DOHH2 (cell line): ENCODE measurements around the gene DMXL1.
"Not testable (repeated sequence)": the region's sequence is repeated elsewhere in the genome, so short reads cannot be mapped to it uniquely, and the experiment has no call there.

Experiments used
- H3F3A ChIP-seq: fragments of 200-600 bp; sonication (generic), shearing (Covaris generic); 2 replicates; pipeline ENCODE4 v1.6.0; 2016; ENCODE audit warnings: antibody characterized with exemption, mild to moderate bottlenecking; ENCODE audit not compliant: control insufficient read depth, insufficient read depth
- H3K27ac ChIP-seq: fragments of 200-600 bp; sonication (generic); 2 replicates; pipeline ENCODE4 v1.5.1; 2014; ENCODE audit warnings: low read depth, mild to moderate bottlenecking, low read length, moderate library complexity
- H3K27me3 ChIP-seq: fragments of 200-600 bp; sonication (generic); 2 replicates; pipeline ENCODE4 v1.6.1; 2014; ENCODE audit warnings: mild to moderate bottlenecking, low read length, mixed read lengths; ENCODE audit not compliant: control insufficient read depth
- H3K36me3 ChIP-seq: fragments of 200-600 bp; sonication (generic); 2 replicates; pipeline ENCODE4 v1.6.1; 2014; ENCODE audit warnings: mild to moderate bottlenecking, low read length, moderate library complexity, mixed read lengths; ENCODE audit not compliant: control insufficient read depth
- H3K4me1 ChIP-seq: fragments of 200-600 bp; sonication (generic); 2 replicates; pipeline ENCODE4 v1.6.1; 2014; ENCODE audit warnings: mild to moderate bottlenecking, low read length, mixed read lengths; ENCODE audit not compliant: control insufficient read depth
- H3K4me2 ChIP-seq: fragments of 200-600 bp; sonication (generic); 2 replicates; pipeline ENCODE4 v1.6.0; 2014; ENCODE audit warnings: mild to moderate bottlenecking, low read length, moderate library complexity
- H3K4me3 ChIP-seq: fragments of 200-600 bp; sonication (generic); 2 replicates; pipeline ENCODE4 v1.5.1; 2014; ENCODE audit warnings: mild to moderate bottlenecking, low read length, mixed read lengths
- H3K79me2 ChIP-seq: fragments of 200-600 bp; sonication (generic); 2 replicates; pipeline ENCODE4 v1.6.1; 2014; ENCODE audit warnings: mild to moderate bottlenecking, low read length, mixed read lengths; ENCODE audit not compliant: control insufficient read depth
- H3K9me2 ChIP-seq: fragments of 200-600 bp; sonication (generic); replicated peaks from 2 replicates; pipeline ENCODE4 v1.6.1; 2014; ENCODE audit warnings: mild to moderate bottlenecking, low read length, mixed read lengths; ENCODE audit not compliant: control insufficient read depth
- H3K9me3 ChIP-seq: fragments of 200-600 bp; sonication (generic); 2 replicates; pipeline ENCODE4 v1.6.1; 2014; ENCODE audit warnings: antibody characterized with exemption, low read length, mixed read lengths; ENCODE audit not compliant: control insufficient read depth, insufficient read depth
- H4K20me1 ChIP-seq: fragments of 200-600 bp; sonication (generic); 2 replicates; pipeline ENCODE4 v1.6.0; 2014; ENCODE audit warnings: low read depth, mild to moderate bottlenecking, antibody characterized with exemption, low read length, moderate library complexity; ENCODE audit not compliant: control insufficient read depth, insufficient read depth
- EZH2phosphoT487 ChIP-seq: fragments of 200-600 bp; sonication (generic); IDR thresholded peaks from 2 replicates; pipeline ENCODE4 v1.6.1; 2017; ENCODE audit warnings: borderline replicate concordance, mild to moderate bottlenecking, antibody characterized with exemption, low read length, moderate library complexity, mixed read lengths
- TF ChIP-seq, protein P1 (sequence below): fragments of 200-600 bp; sonication (generic); IDR thresholded peaks from one replicate; pipeline ENCODE4 v1.5.1; 2014; ENCODE audit warnings: antibody characterized with exemption, mild to moderate bottlenecking, low read depth, low read length; ENCODE audit not compliant: poor library complexity, severe bottlenecking

The DMXL1 gene

DNA sequence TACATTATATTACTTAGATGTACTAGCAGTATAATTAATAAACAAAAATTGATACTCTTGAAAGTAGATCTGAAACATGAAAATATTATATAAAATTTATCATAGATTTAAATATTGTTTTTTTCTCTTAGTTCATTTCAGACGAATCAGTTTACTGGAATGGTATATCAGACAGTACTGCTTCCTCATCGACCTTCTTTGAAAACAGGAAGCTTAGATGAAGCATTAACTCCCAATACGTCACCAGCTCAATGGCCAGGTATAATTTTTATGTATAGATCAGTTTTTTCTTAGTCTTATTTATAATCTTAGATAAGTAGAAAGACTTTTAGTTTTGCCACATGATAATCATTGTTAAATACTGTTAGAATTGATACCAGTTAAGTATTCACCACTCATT is 106.3 kb downstream of the DMXL1 start:
- no peaks in the 10 kb centered on the region for H3F3A ChIP-seq

DNA sequence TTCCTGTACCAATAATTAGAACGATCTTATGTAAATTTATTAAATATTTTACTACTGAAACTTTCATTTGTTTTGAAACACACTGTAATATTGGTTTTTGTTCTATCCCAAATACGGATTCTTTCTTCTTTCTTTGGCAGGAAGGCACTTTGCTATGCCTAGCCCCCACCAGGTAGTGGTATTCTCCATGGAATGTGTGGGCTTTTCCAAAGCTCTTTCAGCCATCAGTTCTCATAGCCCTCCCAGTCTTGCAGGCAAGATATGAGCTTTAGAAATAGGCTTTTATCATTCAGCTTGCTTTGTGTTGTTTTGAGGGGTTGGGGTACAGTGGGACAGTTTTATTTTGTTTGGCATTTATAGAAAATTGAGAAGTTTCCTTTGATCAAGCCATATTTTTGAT is 107.5 kb downstream of the DMXL1 start:
- Histone ChIP-seq H3K4me3 (no peak overlapping the region), H3K9me3 (no peaks in the 10 kb centered on the region), H3F3A (no peaks in the 10 kb centered on the region), H3K36me3 (peaks cover 22% of the 10 kb centered on the region), H3K79me2 (no peaks in the 10 kb centered on the region), H3K4me1 (peaks cover 19% of the 10 kb centered on the region), H3K27ac (no peak overlapping the region), H3K4me2 (no peak overlapping the region), H3K9me2 (no peaks in the 10 kb centered on the region), H3K27me3 (no peaks in the 10 kb centered on the region), H4K20me1 (no peaks in the 10 kb centered on the region)
- TF ChIP-seq, protein P1, sequence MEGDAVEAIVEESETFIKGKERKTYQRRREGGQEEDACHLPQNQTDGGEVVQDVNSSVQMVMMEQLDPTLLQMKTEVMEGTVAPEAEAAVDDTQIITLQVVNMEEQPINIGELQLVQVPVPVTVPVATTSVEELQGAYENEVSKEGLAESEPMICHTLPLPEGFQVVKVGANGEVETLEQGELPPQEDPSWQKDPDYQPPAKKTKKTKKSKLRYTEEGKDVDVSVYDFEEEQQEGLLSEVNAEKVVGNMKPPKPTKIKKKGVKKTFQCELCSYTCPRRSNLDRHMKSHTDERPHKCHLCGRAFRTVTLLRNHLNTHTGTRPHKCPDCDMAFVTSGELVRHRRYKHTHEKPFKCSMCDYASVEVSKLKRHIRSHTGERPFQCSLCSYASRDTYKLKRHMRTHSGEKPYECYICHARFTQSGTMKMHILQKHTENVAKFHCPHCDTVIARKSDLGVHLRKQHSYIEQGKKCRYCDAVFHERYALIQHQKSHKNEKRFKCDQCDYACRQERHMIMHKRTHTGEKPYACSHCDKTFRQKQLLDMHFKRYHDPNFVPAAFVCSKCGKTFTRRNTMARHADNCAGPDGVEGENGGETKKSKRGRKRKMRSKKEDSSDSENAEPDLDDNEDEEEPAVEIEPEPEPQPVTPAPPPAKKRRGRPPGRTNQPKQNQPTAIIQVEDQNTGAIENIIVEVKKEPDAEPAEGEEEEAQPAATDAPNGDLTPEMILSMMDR = no peak
- no peak for TF ChIP-seq EZH2phosphoT487

More for the DNA sequence above, 106.3 kb downstream of the DMXL1 start:
- H3K9me2 ChIP-seq = no peaks in the 10 kb centered on the region
- peaks cover 26% of the 10 kb centered on the region for H3K36me3 ChIP-seq
- H3K9me3 ChIP-seq = no peaks in the 10 kb centered on the region
- H3K4me2 ChIP-seq = no peak overlapping the region
- H3K27me3 ChIP-seq = no peaks in the 10 kb centered on the region
- H3K79me2 ChIP-seq = no peaks in the 10 kb centered on the region
- no peak overlapping the region for H3K4me3 ChIP-seq
- no peaks in the 10 kb centered on the region for H4K20me1 ChIP-seq
- H3K4me1 ChIP-seq = peaks cover 19% of the 10 kb centered on the region
- no peak overlapping the region for H3K27ac ChIP-seq
- TF ChIP-seq EZH2phosphoT487 = no peak
- TF ChIP-seq, protein P1 = no peak

DNA sequence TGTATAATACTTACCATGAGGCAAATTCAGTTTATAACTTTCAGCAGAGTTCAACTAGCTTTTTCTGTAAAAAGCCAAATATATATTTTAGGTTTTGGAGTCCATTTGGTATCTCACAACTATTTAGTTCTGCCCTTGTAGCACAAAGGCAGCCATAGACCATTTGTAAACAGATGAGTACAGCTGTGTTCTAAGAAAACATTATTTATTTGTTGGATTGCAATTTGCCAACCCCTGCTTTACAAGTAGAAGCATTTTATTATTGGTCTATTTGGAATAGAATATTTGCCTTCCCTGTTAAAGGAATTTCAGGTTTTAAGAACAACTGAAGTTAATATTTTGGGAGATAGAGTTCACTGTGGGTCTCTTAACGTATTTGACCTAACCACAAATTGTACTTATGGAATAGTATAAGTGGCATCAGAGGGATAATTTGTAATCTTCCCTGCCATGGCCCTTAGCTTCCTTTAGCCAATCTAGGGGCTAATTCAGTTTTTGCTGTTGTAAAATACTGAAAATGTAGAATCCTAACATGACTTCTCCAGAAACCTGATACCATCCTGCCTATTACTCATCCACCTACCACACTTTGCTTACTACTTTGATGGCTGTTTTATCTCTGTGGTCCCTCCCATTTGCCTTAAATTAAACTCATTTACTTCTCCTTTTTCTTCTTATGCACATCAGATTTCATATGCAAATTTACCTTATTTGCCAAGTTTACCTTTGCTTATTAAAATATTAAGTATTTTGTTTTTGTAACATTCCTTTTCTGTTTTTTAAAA is 109.2 kb downstream of the DMXL1 start:
- Histone ChIP-seq H3K4me2 (no peak overlapping the region), H3K27ac (no peak overlapping the region), H3K36me3 (peaks cover 22% of the 10 kb centered on the region), H3K4me3 (no peak overlapping the region), H3K9me3 (no peaks in the 10 kb centered on the region), H3K4me1 (peaks cover 10% of the 10 kb centered on the region), H4K20me1 (no peaks in the 10 kb centered on the region), H3K9me2 (no peaks in the 10 kb centered on the region), H3K27me3 (no peaks in the 10 kb centered on the region), H3K79me2 (no peaks in the 10 kb centered on the region), H3F3A (no peaks in the 10 kb centered on the region)
- no peak for TF ChIP-seq EZH2phosphoT487
- TF ChIP-seq, protein P1 = no peak

DNA sequence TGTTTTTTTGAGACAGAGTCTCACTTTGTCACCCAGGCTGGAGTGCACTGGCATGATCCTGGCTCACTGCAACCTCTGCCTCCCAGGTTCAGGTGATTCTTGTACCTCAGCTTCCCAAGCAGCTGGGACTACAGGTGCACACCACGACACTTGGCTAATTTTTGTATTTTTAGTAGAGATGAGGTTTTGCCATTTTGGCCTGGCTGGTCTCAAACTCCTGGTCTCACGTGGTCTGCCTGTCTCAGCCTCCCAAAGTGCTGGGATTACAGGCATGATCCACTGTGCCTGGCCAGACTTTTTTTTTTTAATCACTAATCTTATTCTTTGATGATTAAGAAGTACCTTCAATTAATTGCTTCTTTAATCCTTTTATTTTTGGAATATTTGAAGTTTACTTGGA is 114.6 kb downstream of the DMXL1 start:
- H3K9me2 ChIP-seq, H3K27me3 ChIP-seq, H3K79me2 ChIP-seq, H3K4me3 ChIP-seq, H3F3A ChIP-seq, H3K36me3 ChIP-seq, H3K9me3 ChIP-seq, H3K27ac ChIP-seq, H4K20me1 ChIP-seq, H3K4me2 ChIP-seq: not testable (repeated sequence)
- peaks cover 12% of the 10 kb centered on the region for H3K4me1 ChIP-seq
